Activated naive CD8-positive, alpha-beta T cell treated with anti-CD3 and anti-CD28 coated beads, Interleukin-2, amount 50 U/mL, for 16 hours (primary cell): Measurements from ENCODE around the gene TEF.
A peak's percentile ranks its signal among the peaks of the same experiment; 100 is the strongest.
"Not testable (repeated sequence)": the region's sequence is repeated elsewhere in the genome, so short reads cannot be mapped to it uniquely, and the experiment has no call there.

Source experiments
- DNase-seq: peaks from one replicate; pipeline ENCODE4 v3.0.0-alpha.2; 2020; ENCODE audit warnings: low read depth, low spot score

The TEF gene

GRCh38 chr22:41418717-41419116, 37.0 kb downstream of the TEF start:
- DNase-seq = no peak

DNA sequence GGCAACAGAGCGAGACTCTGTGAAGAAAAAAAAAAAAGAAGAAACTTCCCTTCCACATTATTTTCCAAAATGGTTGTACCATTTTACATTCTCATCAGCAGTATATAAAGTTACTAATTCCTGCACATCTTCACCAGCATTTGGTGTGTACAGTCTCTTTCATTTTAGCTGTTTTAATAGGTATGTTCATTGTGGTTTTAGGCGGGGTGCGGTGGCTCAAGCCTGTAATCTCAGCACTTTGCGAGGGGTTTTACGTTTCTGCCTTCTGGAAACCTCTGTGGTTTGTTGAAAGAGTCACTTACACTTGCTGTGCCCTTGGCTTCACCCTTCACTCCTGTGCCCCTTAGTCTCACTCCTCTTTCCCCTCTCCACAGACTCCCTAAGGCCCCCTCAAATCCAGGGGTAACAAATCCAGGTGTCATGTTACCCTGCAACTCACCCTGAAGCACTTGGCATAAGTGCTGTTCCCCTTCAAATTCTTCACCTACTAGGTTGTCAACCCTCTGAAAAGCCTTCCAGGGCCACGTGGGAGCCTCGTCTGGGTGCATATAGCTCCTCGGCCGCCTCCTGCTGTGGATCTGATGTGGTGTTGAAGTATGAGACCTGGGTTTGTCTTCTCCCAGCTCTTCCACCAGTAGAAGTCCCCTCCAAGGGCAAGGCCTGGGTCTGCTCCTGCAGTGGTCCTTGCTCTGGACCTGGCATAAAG, 44.1 kb downstream of the TEF start:
- no peak for DNase-seq

DNA sequence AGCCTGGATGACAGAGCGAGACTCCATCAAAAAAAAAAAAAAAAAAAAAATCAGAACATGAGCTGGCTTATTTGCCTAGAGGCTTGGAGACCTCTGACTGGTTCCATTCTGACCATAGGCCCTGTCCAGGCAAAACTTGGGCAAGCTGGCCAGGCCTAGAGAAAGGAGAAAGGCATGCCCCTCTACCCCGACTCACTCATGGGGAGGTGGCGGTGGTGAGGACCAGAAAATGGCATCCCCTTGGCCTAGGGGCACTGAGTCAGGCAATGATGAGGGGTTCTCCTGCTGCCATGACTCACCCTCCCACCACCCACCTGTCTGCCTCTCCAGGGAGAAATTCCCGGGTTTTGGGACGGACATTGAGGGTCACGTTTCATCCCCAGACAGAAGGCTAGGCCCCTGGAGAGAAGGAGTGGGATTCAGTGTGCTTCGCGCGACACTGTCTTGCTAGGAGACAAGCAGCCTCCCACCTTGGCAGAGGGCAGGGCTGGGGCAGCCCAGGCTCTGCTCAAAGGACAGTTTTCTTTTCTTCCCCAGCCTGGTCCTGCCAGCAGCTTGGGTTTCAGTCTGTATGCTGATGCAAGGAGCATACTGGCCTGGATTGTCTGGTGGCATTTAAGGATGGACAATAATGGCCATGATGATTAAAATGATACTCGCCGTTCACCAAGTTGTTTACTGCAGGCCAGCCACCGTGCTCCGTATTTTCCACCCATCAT, 47.6 kb downstream of the TEF start:
- no peak for DNase-seq

- DNase-seq = no peak
Measured at GRCh38 chr22:41429951-41430332, 48.2 kb downstream of the TEF start.

DNA sequence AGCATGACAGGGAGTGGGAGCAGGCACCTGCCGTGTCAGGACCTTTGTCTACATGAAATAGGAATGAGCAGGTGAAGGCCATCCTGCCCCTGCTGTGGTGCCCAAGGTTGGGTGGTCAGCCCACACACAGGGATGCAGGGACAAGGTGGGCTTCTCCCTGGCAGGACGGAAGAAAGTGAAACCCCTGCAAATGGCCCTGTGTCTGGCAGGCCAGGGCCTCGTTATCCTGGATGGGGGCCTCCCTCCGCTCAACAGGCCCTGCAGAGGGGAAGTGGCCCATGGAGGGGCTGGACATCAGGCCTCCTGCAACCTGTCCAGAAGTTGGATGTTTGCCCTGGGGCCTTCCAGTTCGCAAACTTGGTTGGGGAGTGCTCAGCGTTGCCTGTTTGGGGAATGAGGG, 49.9 kb downstream of the TEF start:
- DNase-seq = no peak

GRCh38 chr22:41433480-41433879, 51.7 kb downstream of the TEF start:
- DNase-seq = not testable (repeated sequence)

- DNase-seq = not testable (repeated sequence)
Measured at GRCh38 chr22:41434361-41435003, 52.7 kb downstream of the TEF start.

GRCh38 chr22:41435560-41435959, 53.8 kb downstream of the TEF start:
- no peak for DNase-seq

DNA sequence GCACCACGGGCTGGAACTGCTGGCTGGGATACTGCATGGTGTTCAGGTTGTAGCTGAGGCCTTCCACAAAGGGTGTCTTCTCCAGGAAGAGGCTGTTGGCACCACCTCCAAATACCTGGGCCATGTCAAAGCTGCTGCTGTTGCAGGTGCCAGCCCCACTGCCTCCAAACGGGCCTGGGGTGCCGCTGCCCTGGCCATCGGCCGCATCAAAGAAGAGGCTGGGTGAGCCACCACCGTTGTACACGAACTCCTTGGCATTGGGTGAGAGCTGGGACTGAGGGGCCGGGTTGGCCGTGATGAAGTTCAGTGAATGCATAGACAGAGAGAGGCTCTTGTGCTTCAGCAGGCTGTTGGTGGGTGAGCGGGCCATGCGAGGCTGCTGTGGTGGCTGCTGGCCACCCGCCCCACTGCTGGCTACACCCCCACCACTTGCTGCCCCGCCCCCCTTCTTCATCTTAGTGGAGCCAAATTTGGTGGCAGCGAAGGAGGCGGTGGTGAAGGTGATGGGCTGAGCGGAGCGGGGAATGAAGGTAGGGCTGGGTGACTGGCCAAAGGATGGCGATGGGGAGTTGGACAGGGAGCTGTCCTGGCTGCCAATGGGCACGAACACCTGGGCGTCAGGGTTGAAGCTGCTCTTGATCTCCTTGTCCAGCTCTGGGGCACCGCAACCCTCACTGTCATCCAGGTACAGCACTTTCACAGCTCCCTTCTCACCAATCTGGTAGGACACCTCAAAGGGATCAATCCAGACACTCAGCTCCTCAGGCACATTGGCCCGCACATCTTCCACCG, 54.8 kb downstream of the TEF start:
- no peak for DNase-seq

DNA sequence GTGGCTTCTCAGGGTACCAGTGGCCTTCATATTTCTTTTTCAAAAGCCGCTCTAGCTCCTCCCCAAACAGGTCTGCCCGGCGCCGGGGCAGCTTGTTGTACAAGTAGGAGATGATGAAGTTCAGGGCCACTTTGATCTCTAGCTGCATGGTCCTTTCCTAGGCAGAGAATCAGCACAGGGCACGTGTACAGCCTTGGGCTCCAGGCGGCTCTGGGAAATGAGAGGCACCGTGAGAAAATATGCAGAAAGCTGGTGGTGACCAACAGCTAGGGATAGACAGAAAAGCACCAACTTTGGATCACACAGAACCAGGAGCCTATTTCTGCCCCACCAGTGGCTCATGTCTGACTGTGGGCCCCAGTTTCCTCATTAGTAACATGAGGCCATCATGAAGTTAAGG, 55.5 kb downstream of the TEF start:
- DNase-seq = no peak

- DNase-seq = not testable (repeated sequence)
Measured at GRCh38 chr22:41440511-41440910, 58.8 kb downstream of the TEF start.

GRCh38 chr22:41442240-41442792, 60.6 kb downstream of the TEF start:
- no peak for DNase-seq

GRCh38 chr22:41444360-41445128, 62.8 kb downstream of the TEF start:
- peak; percentile 66 for DNase-seq

DNA sequence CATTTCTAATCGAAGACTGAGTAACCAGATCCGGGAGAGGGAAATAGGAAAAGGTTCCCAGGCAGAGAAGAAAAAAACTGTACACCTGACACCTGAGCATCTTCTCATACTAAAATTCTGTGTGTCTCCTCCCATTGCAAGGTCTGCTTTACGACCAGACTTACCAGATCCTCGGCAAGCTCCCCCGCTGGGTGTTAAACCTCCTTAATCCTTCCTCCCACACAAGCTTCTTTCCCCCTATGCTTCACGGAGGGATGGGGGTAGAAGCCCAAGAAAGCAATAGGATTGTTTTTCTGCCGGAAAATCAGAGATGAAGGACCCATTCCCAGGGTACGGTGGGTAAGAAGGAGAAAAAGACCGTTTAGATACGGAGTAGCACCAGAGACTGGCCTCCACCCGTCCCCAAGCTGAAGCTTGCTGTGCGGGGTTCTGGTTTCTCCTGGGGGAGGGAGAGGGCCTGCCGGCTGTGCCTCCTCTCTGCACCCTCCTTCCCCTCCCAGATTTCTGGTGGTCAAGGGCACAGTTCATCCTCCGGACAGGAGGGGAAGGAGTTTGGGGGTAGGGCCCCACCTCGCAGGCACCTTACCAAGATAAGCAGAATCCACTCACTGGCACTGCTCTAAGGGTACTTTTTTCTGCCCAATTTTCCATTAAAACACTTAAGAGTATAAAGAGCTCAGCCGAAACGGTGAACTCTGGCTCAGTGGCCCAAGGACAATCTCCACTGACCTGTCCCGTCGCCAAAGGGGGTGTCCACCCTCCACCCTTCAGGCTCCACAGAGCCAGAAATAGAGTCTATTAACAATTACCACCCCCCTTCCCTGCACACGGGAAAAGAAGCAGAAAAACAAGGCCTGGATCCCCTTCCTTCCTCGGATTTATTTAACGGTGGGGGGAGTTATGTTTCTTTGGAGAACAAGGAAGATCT, 63.7 kb downstream of the TEF start:
- DNase-seq = no peak

GRCh38 chr22:41446057-41446501, 64.3 kb downstream of the TEF start:
- DNase-seq = no peak

DNA sequence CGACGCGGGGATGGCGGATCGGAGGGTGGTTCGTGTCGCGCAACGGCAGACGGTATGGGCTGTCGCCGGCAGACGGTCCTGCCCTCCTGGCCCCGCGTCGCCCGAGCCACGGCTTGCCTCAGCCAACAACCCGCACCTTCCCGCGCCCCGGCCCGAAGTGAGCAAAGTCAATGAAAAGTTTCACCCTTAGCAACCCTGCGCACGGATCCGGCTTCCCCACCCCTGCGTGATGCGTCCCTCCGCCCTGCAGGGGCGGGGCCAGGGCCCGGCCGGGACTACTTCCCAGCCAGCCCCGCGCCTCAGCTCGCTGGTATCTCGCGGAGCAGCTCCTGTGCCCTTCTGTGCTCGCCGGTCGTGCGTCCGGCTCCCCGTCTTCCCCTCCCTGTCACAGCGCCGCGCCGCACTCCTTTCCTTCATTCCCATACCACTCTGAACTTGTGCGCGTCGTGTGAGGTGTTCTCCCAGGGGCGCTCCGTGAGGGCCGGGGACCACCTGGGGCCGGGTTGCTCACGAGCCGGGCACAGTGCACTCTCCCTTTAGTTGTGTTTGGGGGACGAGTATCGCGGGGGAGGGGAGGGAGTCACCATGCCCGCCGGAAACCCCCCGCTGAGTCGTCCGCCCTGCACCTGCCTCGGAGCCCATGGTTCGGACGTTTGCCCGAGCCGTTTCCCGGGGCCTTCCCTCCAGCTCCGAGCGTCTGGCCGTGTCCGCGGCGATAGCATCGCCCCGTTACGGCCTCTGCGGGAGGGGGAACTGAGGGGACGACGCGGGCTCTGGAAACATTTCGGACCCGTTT, 65.1 kb downstream of the TEF start, which contains the start of gene TOB2:
TSS of gene TOB2 (minus strand) at position 163 of the 796 bp plus-strand sequence. CDS start 9,456 bp downstream, outside the sequence.
- DNase-seq = peak; percentile 90

DNA sequence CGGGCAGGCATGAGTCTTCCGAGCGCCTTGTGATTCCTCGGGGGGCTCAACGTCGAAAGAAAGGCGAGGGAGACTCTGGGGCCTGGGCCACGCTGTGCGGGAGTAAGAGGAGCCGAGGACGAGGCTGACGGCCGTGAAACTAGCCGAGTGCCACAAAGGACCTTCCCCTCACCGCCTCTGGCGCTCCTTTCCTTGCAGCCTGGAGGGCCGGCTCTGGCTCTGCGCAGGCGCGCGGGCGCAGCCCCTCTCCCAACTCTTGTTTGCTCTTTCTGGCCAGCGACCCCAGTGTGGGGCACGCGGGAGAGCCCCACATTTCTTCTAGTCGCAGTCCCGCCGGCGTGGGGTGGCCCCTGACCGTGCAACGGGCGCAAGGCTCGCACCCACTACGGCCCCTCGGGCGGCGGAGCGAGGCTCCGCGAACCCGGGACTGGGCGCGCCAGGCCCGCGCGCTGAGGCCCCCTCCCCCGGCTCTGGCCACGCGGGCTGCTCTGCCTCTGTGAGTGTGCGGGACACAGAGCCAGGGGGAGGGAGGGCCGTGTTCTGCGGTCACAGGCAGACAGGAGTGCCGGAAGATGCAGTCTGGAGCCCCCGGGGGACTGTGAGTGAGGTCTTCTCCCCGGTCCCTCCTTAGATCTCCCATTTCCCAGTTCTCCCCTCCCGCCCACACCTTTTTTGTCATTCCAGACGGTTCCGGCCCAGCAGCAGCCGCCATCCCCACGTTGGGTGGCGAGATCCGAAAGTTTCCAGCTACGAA, 65.9 kb downstream of the TEF start:
- peak; percentile 22 for DNase-seq

DNA sequence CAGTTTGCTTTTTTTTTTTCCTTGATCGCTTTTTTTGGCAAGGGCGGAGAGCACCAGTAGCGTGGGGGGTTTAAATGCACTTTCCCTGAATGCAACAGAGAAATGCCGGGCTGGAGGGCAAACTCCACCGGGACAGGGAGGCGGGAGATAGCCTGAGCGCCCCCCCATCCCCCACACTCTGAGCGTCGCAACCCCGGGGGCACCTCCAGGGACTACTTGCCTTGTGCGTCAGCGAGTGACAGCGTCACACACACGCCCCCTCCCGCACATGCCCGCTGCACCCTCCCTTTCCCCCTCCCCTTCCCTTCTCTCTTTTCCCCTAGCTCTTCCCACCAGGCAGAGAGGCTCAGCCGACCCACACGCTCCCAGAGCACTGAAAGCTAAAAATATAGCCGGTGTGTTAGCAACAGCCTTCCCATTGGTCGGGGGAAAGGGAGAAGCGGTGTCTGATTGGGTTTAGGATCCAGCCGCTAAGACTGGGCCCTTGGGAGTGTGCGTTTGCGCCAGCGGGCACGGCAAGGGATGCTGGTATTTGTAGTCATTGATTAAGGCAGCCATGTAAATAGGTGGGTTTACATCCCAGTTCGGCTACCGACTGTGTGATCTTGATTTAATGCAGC, 66.6 kb downstream of the TEF start:
- peak; percentile 81 for DNase-seq
